ENCODE data around the gene BRINP1. TPM values are rescaled to one million over a fixed set of nuclear protein-coding genes. Genes with fewer than 3 reads are reported as not detected.

Gene BRINP1
- total and polyA plus RNA-seq, 2 donors (not counting 1 experiment from before 2014, with no cell fraction given), result not detected

DNA sequence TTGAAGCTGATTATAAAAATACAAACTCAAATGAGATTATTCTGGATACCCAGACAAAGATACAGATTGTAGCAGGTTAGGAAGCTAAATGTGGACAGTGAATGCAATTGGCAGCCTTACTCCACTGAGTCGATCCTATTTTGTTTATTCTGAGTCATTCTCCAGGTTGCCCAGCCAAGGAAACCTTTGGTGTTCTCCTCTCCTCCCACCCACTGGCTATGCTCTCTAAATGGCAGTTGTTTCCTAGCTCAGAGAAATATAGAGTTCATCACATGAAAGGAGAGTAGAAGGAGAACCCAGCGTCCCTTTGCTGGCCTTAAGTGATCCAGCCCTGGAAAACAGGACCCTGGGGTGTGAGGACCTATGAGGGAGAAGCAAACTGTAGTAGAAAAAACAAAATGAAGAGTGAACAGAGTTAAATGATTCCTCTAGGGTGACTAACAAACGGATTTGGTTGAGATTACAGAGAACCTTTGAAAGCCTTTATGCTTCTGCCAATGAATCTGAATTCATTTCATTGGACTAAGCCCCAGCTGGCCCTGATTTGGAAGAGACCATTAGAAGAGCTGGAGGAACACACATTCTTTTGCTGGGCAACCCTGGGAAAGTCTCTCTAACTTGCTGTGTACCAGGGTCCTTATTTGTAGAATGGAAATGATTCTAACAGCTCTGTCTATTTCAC is 95.1 kb downstream of the BRINP1 start:
- no peak overlapping the region for H3K4me2 ChIP-seq (replicated peaks; ENCODE audit: low read depth, low read length, poor library complexity, severe bottlenecking)
- no peaks in the 10 kb centered on the region for H3K79me2 ChIP-seq (ENCODE audit: control insufficient read depth, insufficient read depth, low read length)
- H3K4me1 ChIP-seq (ENCODE audit: control insufficient read depth in 2 of 2, insufficient read depth in 2 of 2, low read length in 2 of 2), result no peaks in the 10 kb centered on the region
- H3K4me1 Mint-ChIP-seq, result no peaks in the 10 kb centered on the region
- no peak overlapping the region for H3K27ac Mint-ChIP-seq
- no peak overlapping the region for H3K4me3 Mint-ChIP-seq
- H4K20me1 ChIP-seq (ENCODE audit: control insufficient read depth, insufficient read depth, low read length, poor library complexity, severe bottlenecking), result no peaks in the 10 kb centered on the region
- no peak for DNase-seq
- H3K27ac ChIP-seq (ENCODE audit: low read length in 2 of 2), result no peak overlapping the region
- H3K36me3 ChIP-seq (replicated peaks in 1 of 2; ENCODE audit: control extremely low read depth in 1 of 2, control insufficient read depth in 1 of 2, extremely low read depth in 1 of 2, insufficient read depth in 2 of 2, low read length in 1 of 2), result no peaks in the 10 kb centered on the region
- intact Hi-C loops (cut with micrococcal nuclease), result no loop called here
- TF ChIP-seq, protein P1, sequence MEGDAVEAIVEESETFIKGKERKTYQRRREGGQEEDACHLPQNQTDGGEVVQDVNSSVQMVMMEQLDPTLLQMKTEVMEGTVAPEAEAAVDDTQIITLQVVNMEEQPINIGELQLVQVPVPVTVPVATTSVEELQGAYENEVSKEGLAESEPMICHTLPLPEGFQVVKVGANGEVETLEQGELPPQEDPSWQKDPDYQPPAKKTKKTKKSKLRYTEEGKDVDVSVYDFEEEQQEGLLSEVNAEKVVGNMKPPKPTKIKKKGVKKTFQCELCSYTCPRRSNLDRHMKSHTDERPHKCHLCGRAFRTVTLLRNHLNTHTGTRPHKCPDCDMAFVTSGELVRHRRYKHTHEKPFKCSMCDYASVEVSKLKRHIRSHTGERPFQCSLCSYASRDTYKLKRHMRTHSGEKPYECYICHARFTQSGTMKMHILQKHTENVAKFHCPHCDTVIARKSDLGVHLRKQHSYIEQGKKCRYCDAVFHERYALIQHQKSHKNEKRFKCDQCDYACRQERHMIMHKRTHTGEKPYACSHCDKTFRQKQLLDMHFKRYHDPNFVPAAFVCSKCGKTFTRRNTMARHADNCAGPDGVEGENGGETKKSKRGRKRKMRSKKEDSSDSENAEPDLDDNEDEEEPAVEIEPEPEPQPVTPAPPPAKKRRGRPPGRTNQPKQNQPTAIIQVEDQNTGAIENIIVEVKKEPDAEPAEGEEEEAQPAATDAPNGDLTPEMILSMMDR (IDR thresholded peaks at IDR 0.05), result no peak
- TF ChIP-seq EZH2 (IDR thresholded peaks at IDR 0.05; ENCODE audit: borderline replicate concordance, insufficient read depth, low read depth, low read length, poor library complexity, severe bottlenecking), result no peak
- ChIA-PET CTCF (no interaction called here), POLR2A (no interaction called here)
- 56% methylated on average over 3 of the region's 3 CpGs for WGBS (ENCODE audit: insufficient coverage)
- peaks cover 3% of the 10 kb centered on the region for H3K27me3 Mint-ChIP-seq
- H3K27me3 ChIP-seq (replicated peaks in 1 of 4; ENCODE audit: control extremely low read depth in 1 of 4, control insufficient read depth in 3 of 4, insufficient read depth in 4 of 4, low read length in 3 of 4), result no peaks in the 10 kb centered on the region
- H3K4me3 ChIP-seq (ENCODE audit: control extremely low read depth in 1 of 5, extremely low read depth in 1 of 5, insufficient read depth in 1 of 5, low read depth in 2 of 5, low read length in 4 of 5), result no peak overlapping the region
- no peak for ATAC-seq (ENCODE audit: low read depth)
- no peak overlapping the region for H2AFZ ChIP-seq (ENCODE audit: insufficient read depth, low read depth, low read length, poor library complexity, severe bottlenecking)
- H3K9me3 Mint-ChIP-seq (ENCODE audit: insufficient read depth), result no peaks in the 10 kb centered on the region
- no peaks in the 10 kb centered on the region for H3K9me3 ChIP-seq (ENCODE audit: control extremely low read depth in 1 of 3, control insufficient read depth in 2 of 3, insufficient read depth in 1 of 3, low read length in 2 of 3)
- H3K9ac ChIP-seq (ENCODE audit: low read length), result no peak overlapping the region

DNA sequence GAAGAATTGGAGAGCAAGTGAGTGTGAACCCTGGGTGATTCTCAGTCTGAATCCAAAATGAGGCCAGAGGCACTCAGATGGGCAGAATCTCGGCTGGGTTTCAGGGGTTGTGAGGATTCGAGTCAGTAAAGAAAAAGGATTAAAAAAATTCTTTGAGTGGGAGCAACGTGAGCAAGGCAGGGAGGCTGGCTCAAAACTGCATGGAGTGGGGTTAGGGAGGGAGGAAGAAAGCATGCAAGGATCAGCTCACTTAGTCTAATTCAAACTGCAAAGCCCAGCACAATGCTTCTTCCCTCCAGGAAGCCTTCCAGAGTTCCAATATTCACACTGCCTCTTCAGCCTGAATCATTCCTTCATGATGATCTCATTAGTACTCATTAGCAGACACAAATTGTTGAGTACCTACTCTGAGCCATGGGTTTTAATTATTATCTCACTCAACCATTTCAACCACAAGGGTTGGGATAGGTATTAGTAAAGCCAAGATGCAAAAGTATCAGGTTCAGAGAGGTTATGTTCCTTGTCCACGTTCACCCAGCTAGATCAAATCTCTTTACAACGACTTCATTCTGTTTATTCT is 95.8 kb downstream of the BRINP1 start:
- intact Hi-C loops (cut with micrococcal nuclease), result no loop called here
- no peak for TF ChIP-seq EZH2 (IDR thresholded peaks at IDR 0.05; ENCODE audit: borderline replicate concordance, insufficient read depth, low read depth, low read length, poor library complexity, severe bottlenecking)
- TF ChIP-seq, protein P1 (IDR thresholded peaks at IDR 0.05), result no peak

More for the DNA sequence above, 95.8 kb downstream of the BRINP1 start:
- H4K20me1 ChIP-seq (ENCODE audit: control insufficient read depth, insufficient read depth, low read length, poor library complexity, severe bottlenecking), result no peaks in the 10 kb centered on the region
- H3K79me2 ChIP-seq (ENCODE audit: control insufficient read depth, insufficient read depth, low read length), result no peaks in the 10 kb centered on the region
- H3K27ac Mint-ChIP-seq, result no peak overlapping the region
- ChIA-PET POLR2A (no interaction called here), CTCF (no interaction called here)
- no peak overlapping the region for H3K9ac ChIP-seq (ENCODE audit: low read length)
- no peaks in the 10 kb centered on the region for H3K4me1 ChIP-seq (ENCODE audit: control insufficient read depth in 2 of 2, insufficient read depth in 2 of 2, low read length in 2 of 2)
- H3K4me3 Mint-ChIP-seq, result no peak overlapping the region
- H2AFZ ChIP-seq (ENCODE audit: insufficient read depth, low read depth, low read length, poor library complexity, severe bottlenecking), result no peak overlapping the region
- H3K27me3 Mint-ChIP-seq, result peaks cover 3% of the 10 kb centered on the region
- WGBS (ENCODE audit: insufficient coverage), result 79% methylated on average over 2 of the region's 5 CpGs
- no peaks in the 10 kb centered on the region for H3K36me3 ChIP-seq (replicated peaks in 1 of 2; ENCODE audit: control extremely low read depth in 1 of 2, control insufficient read depth in 1 of 2, extremely low read depth in 1 of 2, insufficient read depth in 2 of 2, low read length in 1 of 2)
- H3K27me3 ChIP-seq (replicated peaks in 1 of 4; ENCODE audit: control extremely low read depth in 1 of 4, control insufficient read depth in 3 of 4, insufficient read depth in 4 of 4, low read length in 3 of 4), result no peaks in the 10 kb centered on the region
- no peak overlapping the region for H3K4me3 ChIP-seq (ENCODE audit: control extremely low read depth in 1 of 5, extremely low read depth in 1 of 5, insufficient read depth in 1 of 5, low read depth in 2 of 5, low read length in 4 of 5)
- no peak overlapping the region for H3K4me2 ChIP-seq (replicated peaks; ENCODE audit: low read depth, low read length, poor library complexity, severe bottlenecking)
- no peaks in the 10 kb centered on the region for H3K4me1 Mint-ChIP-seq
- no peak overlapping the region for H3K27ac ChIP-seq (ENCODE audit: low read length in 2 of 2)
- ATAC-seq (ENCODE audit: low read depth), result no peak
- no peaks in the 10 kb centered on the region for H3K9me3 Mint-ChIP-seq (ENCODE audit: insufficient read depth)
- no peak for DNase-seq
- H3K9me3 ChIP-seq (ENCODE audit: control extremely low read depth in 1 of 3, control insufficient read depth in 2 of 3, insufficient read depth in 1 of 3, low read length in 2 of 3), result no peaks in the 10 kb centered on the region
